Activated CD4-positive, CD25-positive, alpha-beta regulatory T cell treated with anti-CD3 and anti-CD28 coated beads, Interleukin-2, amount 50 U/mL, for 24 hours (primary cell): ENCODE results near the gene CTAGE15.
A peak's percentile ranks its signal among the peaks of the same experiment; 100 is the strongest.
"Not testable (repeated sequence)": the region's sequence is repeated elsewhere in the genome, so short reads cannot be mapped to it uniquely, and the experiment has no call there.

ENCODE experiments used
- ATAC-seq, 2 donors: fragments of 150-1000 bp; cut with Tn5 transposase; one replicate each; pipeline ENCODE4 v1.10.0; 2021; ENCODE audit warnings: mild to moderate bottlenecking in 1 of 2, moderate library complexity in 1 of 2

The CTAGE15 gene

GRCh38 chr7:143571501-143571900 lies at the start of gene CTAGE15:
TSS of gene CTAGE15 (plus strand) at chr7:143571801. CDS start at chr7:143571818, 17 bp downstream.
- ATAC-seq: not testable (repeated sequence)

DNA sequence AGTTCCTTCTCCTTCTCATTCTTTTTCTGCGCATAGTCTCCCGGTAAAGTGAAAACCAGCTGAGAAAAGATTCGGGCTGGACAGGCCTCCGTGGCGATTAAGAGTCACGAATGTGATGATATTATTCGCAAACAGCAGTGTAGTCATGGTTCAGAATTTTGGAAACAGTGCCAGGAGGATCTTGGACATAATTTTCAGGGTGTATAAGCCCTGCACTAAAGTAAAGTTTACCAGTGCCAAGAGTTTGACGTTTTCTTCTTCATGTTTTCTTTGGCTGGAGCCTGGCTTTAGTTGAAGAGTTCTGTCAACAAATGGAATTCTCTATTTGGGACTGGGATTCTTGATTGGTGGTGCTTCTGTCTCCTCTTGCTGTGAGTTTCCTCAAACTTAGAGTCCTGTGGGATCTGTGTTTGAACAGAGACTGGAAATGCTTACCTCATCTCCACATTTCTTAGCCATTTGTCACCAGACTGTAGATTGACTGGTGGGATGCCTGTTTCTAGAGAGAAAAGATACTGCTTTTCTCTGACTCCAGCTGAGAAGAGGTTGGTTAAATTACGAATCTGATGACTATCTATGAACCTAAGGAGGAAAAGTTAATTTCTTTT lies 49.2 kb upstream of the CTAGE15 start:
- not testable (repeated sequence) for ATAC-seq

DNA sequence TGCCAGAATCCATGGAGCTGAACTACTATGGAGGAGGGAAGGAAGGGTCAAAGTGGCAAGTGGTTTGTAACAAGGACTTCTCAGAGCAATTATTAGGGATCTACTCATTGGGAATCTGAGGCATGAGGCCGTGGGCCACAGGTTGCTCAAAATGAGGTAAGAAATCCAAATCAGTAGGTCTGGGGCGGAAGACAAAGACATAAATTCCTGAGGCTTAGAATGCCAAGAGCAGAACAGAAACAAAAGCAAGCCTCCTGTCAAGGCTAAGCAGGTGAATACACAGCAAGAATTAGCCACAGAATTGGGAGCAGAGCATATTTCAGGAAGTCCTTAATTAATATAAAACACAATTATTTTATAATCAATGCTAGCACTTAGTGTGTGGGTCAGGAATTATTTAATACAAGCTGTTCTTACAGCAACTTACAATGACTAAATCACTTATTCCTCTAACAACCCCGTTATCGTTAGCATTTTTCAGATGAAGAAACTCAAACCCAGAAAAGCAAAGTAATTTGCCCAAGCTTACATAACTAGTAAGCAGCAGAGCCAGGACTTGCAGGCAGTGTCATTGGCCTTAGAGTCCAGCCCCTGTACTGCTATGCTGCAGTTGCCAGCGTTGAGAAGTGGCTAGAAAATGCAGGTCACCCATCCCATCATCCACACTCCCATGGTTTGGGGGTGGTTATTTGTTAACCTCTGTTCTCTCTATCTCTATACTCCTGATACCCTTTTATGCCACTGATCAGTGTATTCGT lies 40.3 kb upstream of the CTAGE15 start:
- ATAC-seq: not testable (repeated sequence)

- ATAC-seq: not testable (repeated sequence)
Measured at GRCh38 chr7:143531932-143532331, 39.7 kb upstream of the CTAGE15 start.

GRCh38 chr7:143533213-143533839 lies 38.3 kb upstream of the CTAGE15 start:
- not testable (repeated sequence) for ATAC-seq

- ATAC-seq: peak; percentile 43 to 51
Measured at GRCh38 chr7:143536443-143536842, 35.2 kb upstream of the CTAGE15 start.

DNA sequence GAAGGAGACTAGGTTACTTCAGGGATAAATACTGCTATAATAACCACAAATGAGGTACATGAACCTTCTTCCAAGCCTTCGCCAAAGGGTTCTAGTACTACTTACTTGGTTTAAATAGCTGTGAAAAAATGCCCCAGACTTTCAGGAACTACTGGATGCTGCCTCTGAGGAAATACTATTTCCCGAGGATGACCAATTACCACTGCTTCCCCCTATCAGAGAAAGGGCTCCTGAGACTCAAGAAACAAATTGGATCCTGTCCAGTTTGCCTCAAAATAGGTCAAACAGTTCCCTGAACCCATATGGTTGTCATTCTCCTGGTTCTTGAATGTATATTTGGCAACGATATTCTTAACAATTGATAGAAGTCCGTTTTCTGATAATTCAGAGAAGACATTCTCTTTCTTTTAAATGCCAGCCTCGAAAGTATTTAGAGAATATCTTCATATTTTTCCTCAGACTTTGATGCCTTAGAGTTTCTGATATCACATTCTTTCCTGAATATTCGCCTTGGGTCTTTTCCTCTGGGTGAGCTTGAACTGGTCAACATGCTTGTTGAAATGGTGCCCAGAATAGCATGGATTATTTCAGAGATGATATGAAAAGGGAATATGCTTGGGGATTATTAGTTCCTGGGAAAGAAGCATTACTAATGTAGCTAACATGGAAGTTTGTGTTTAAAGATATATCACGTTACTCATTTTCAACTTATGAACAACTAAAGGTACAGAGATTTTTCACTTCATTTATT lies 28.1 kb upstream of the CTAGE15 start:
- not testable (repeated sequence) for ATAC-seq

GRCh38 chr7:143555968-143556367 lies 15.6 kb upstream of the CTAGE15 start:
- ATAC-seq: not testable (repeated sequence)

DNA sequence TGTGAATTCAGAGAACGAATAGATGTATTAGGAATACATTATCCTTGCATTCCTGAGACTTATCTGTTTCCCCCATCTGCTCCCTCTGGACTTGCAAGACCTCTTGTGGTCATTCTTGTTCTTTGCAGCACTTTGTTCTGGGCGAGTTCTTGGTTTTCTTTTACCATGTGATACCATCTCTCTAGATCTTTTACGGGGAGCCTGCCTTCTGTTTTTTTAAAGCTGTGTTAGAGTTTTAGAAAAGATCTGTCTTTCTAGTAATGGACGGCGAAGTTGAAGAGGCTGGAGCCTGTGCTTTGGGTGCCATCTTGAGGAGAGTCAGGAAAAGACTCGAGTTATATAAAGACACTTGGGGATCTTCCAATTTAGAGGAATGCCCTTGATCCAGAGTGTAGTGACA lies 8.3 kb upstream of the CTAGE15 start:
- ATAC-seq: not testable (repeated sequence)

DNA sequence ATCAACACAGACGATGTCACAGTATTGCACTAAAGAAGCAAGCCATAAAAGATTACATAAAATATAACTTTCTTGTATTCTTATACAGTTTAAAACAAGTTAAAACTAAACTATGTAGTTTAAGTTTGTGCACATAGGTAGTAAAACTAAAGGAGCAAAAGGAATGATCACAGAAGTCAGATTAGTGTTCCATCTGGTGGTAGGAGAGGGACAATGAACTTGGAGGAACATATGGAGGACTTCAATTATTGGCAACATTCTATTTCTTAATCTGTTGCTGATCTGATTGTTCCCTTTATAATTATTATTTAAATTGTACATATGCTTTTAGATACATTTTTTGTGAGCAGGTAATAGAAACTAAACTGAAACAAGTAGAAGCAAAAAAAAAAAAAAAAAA lies 5.6 kb upstream of the CTAGE15 start:
- ATAC-seq: not testable (repeated sequence)

- ATAC-seq: peak; percentile 45 to 46
Measured at GRCh38 chr7:143588183-143588582, 16.6 kb downstream of the CTAGE15 start.

DNA sequence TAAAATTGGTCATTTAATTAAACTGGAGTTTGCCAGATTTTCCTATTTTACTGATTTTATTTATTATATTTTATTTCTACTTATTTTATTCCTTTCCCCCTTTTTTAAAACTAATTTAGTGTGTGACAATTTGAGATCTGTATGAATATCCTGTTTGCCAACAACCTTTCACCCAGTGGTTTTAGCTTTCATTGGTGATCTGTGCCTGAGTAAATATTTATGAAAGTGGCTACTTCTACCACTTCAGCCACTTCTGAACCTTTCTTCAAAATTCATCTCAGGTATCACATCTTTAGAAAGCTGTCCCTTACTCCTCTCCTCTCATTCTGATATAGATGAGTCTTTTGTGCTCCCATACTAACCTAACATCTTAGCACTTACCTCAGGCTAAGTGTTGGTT lies 18.3 kb downstream of the CTAGE15 start:
- ATAC-seq: not testable (repeated sequence)

GRCh38 chr7:143598086-143598485 lies 26.5 kb downstream of the CTAGE15 start:
- ATAC-seq: not testable (repeated sequence)

GRCh38 chr7:143603549-143603948 lies 31.9 kb downstream of the CTAGE15 start:
- not testable (repeated sequence) for ATAC-seq

DNA sequence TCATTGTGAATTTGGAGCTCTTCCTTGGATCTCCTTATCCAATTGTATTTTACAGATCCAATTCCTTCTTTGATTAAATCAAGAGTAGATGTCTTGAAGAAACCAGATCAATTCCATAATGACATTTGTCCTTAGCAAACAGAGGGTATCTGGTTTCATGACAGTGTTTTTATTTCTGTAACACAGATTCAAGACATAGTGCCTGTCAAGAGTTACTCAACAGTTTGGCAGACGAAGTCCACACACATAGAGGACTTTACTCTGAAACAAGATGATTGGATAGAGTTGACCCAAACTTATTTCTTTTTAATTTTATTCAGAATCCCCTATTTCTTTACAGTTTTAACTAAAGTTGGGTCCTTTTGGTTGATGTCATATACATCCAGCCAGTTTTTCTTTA lies 34.5 kb downstream of the CTAGE15 start:
- not testable (repeated sequence) for ATAC-seq

GRCh38 chr7:143615545-143615944 lies 43.9 kb downstream of the CTAGE15 start:
- not testable (repeated sequence) for ATAC-seq

- ATAC-seq: not testable (repeated sequence)
Measured at GRCh38 chr7:143617204-143617603, 45.6 kb downstream of the CTAGE15 start.

- peak; percentile 14 to 18 for ATAC-seq
Measured at GRCh38 chr7:143620058-143620457, 48.5 kb downstream of the CTAGE15 start.

DNA sequence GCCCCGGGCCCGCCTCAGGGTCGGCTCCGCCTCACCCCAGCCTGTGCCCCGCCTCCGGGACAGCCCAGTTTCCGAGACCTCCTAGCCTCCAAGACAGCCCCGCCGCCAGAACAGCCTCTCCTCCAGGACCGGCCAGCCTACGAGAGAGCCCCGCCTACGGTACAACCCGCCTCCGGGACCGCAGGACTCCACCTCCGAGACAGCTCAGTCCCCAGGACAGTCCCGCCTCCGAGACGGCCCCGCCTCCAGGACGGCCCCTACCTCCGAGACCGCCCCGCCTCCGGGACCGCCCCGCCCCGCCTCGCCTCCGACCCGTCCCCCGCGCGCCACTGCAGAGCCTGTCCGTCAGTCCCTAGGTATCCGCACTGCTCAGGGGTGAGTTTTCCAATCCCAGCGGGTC lies 49.0 kb downstream of the CTAGE15 start, which contains the start of gene TCAF2:
Gene TCAF2 (plus strand): TSS at position 329 of the 400 bp plus-strand sequence.
- peak; percentile 83 to 87 for ATAC-seq

GRCh38 chr7:143621175-143621574 lies 49.6 kb downstream of the CTAGE15 start:
- ATAC-seq: peak; percentile 50 to 52

- ATAC-seq: peak; percentile 39 to 42
Measured at GRCh38 chr7:143622130-143622529, 50.5 kb downstream of the CTAGE15 start.
